Retina (tissue), 1 donor: ENCODE measurements around the gene FAS.

Experiments
- DNase-seq: peaks from one replicate; pipeline ENCODE4 v3.0.0-alpha.2; 2016

The FAS gene

GRCh38 chr10:89043052-89043451, 52.5 kb downstream of the FAS start:
- DNase-seq: no peak

GRCh38 chr10:89047397-89047796, 56.8 kb downstream of the FAS start:
- DNase-seq: no peak

- DNase-seq: no peak
These were observed 61.0 kb downstream of the FAS start for GRCh38 chr10:89051593-89051992.

- DNase-seq: no peak
These were observed 63.0 kb downstream of the FAS start for GRCh38 chr10:89053555-89053954.

GRCh38 chr10:89055159-89055558, 64.6 kb downstream of the FAS start:
- peak; percentile 7 for DNase-seq

GRCh38 chr10:89062861-89063260, 72.3 kb downstream of the FAS start:
- DNase-seq: no peak

- no peak for DNase-seq
These were observed 72.9 kb downstream of the FAS start for GRCh38 chr10:89063465-89063864.

GRCh38 chr10:89064748-89065147, 74.2 kb downstream of the FAS start:
- DNase-seq: no peak
